Fibroblast of the aortic adventitia (primary cell): ENCODE data around the gene CFP. TPM values are rescaled to one million over a fixed set of nuclear protein-coding genes. Genes with fewer than 3 reads are reported as not detected.

Experiments
- DNase-seq: peaks from one replicate; pipeline ENCODE4 v3.0.0-alpha.2; 2010; ENCODE audit warnings: low read depth
- H3K4me3 ChIP-seq: 2 replicates; pipeline ENCODE4 v1.5.1; 2011; ENCODE audit warnings: low read depth, mild to moderate bottlenecking, control low read depth, low read length, moderate library complexity
- CTCF ChIP-seq: IDR thresholded peaks from 2 replicates; pipeline ENCODE4 v1.5.1; 2011; ENCODE audit warnings: mild to moderate bottlenecking, low read length, control low read depth, inconsistent platforms; ENCODE audit not compliant: insufficient read depth
- small RNA-seq: library from RNA; depleted of rRNA; stranded (forward); fragments of <200 nt; gene quantifications from one replicate; pipeline ENCODE3, GENCODE V24; 2012
- total RNA-seq: library from RNA; depleted of rRNA; stranded (reverse); fragments of >200 nt; gene quantifications from 2 replicates; pipeline ENCODE4 v1.2.3, GENCODE V29; 2012; ENCODE audit warnings: low replicate concordance

CFP gene
- total RNA-seq, 1 donor: 0.18 TPM

- TF ChIP-seq CTCF: no peak
- DNase-seq: no peak
- H3K4me3 ChIP-seq: no peak overlapping the region
Measured at GRCh38 chrX:47576021-47576898, 53.5 kb downstream of the CFP start.

GRCh38 chrX:47574547-47575301, 55.0 kb downstream of the CFP start:
- no peak overlapping the region for H3K4me3 ChIP-seq
- no peak for TF ChIP-seq CTCF
- DNase-seq: no peak

GRCh38 chrX:47574076-47574546, 55.6 kb downstream of the CFP start:
- no peak for TF ChIP-seq CTCF
- H3K4me3 ChIP-seq: no peak overlapping the region
- DNase-seq: no peak

- H3K4me3 ChIP-seq: peak overlapping the region; percentile 9
- TF ChIP-seq CTCF: no peak
- DNase-seq: peak; percentile 76
Measured at GRCh38 chrX:47573341-47574075, 56.2 kb downstream of the CFP start.

Small RNAs within 50 kb of the gene (small RNA-seq; reads per million reads assigned to genes)
- not detected for gene MIR4769

Other genes starting within 250 kb of the CFP start
- 10.1 and 10.5 TPM in 2 replicates for gene ZNF41, start 146.7 kb downstream of the CFP start, total RNA-seq
- 9.2 and 20.9 TPM in 2 replicates for gene ARAF, start 68.7 kb downstream of the CFP start, total RNA-seq
- 834 and 863 TPM in 2 replicates for gene TIMP1, start 47.5 kb downstream of the CFP start, total RNA-seq
- 0.09 TPM in 1 of 2 replicates, not detected in the other for gene SYN1, start 10.1 kb downstream of the CFP start, total RNA-seq
- gene ELK1, start 20.6 kb upstream of the CFP start, total RNA-seq: 13.3 and 22.9 TPM in 2 replicates
- 64.3 and 151 TPM in 2 replicates for gene UXT, start 29.2 kb upstream of the CFP start, total RNA-seq
- 6.1 and 6.2 TPM in 2 replicates for gene ZNF81, start 207.0 kb upstream of the CFP start, total RNA-seq